Myocyte (in vitro differentiated cells): ENCODE measurements around the gene ARHGEF40. TPM values are rescaled to one million over a fixed set of nuclear protein-coding genes. Genes with fewer than 3 reads are reported as not detected.

Source experiments
- DNase-seq: peaks from one replicate; pipeline ENCODE4 v3.0.0-alpha.2; 2012; ENCODE audit warnings: low read depth
- total RNA-seq: library from RNA; depleted of rRNA; stranded (reverse); fragments of >200 nt; gene quantifications from 2 replicates; pipeline ENCODE4 v1.2.3, GENCODE V29; 2014

The ARHGEF40 gene
- total RNA-seq, 1 donor from 2014 or later, result 45.2 TPM

GRCh38 chr14:21081521-21082142, 11.5 kb downstream of the ARHGEF40 start:
- no peak for DNase-seq

GRCh38 chr14:21083565-21084325, 13.6 kb downstream of the ARHGEF40 start:
- DNase-seq, result no peak

- no peak for DNase-seq
These were observed 14.3 kb downstream of the ARHGEF40 start for GRCh38 chr14:21084396-21084795.

- DNase-seq, result no peak
These were observed 15.1 kb downstream of the ARHGEF40 start for GRCh38 chr14:21084998-21085853.

GRCh38 chr14:21086908-21087293, 16.8 kb downstream of the ARHGEF40 start:
- no peak for DNase-seq

- DNase-seq, result no peak
These were observed 17.4 kb downstream of the ARHGEF40 start for GRCh38 chr14:21087294-21088091.

GRCh38 chr14:21088687-21089086, 18.6 kb downstream of the ARHGEF40 start:
- no peak for DNase-seq

- DNase-seq, result no peak
These were observed 19.2 kb downstream of the ARHGEF40 start for GRCh38 chr14:21089271-21089670.

- DNase-seq, result no peak
These were observed 19.7 kb downstream of the ARHGEF40 start for GRCh38 chr14:21089877-21090193.

GRCh38 chr14:21090194-21090939, 20.3 kb downstream of the ARHGEF40 start:
- DNase-seq, result no peak

GRCh38 chr14:21090940-21091663, 21.0 kb downstream of the ARHGEF40 start:
- DNase-seq, result no peak

GRCh38 chr14:21091821-21092272, 21.7 kb downstream of the ARHGEF40 start:
- no peak for DNase-seq

- peak; percentile 66 for DNase-seq
These were observed 22.3 kb downstream of the ARHGEF40 start for GRCh38 chr14:21092273-21093011.

- no peak for DNase-seq
These were observed 22.9 kb downstream of the ARHGEF40 start for GRCh38 chr14:21093018-21093417.

- no peak for DNase-seq
These were observed 23.9 kb downstream of the ARHGEF40 start for GRCh38 chr14:21093769-21094681.

- peak; percentile 74 for DNase-seq
These were observed 25.5 kb downstream of the ARHGEF40 start for GRCh38 chr14:21095430-21096205.

GRCh38 chr14:21096438-21096837, 26.3 kb downstream of the ARHGEF40 start:
- no peak for DNase-seq
